ENCODE measurements around the gene ZNF543.

Gene ZNF543

GRCh38 chr19:57321116-57321515 lies 844 bp downstream of the ZNF543 start:
- 62% methylated on average over 8 of the region's 8 CpGs for WGBS
- H3K27ac ChIP-seq (ENCODE audit: low read depth, low read length): peak overlapping the region; percentile 87; the same call in 1 of the 2 replicates
- peaks cover 11% of the 10 kb centered on the region; the same call in 1 of the 2 replicates for H3K4me1 ChIP-seq (ENCODE audit: insufficient read depth, low read length)
- H3K9ac ChIP-seq (ENCODE audit: low read depth, low read length): peak overlapping the region; percentile 89
- peaks cover 28% of the 10 kb centered on the region for H3K36me3 ChIP-seq (ENCODE audit: insufficient read depth, low read length)
- H3K4me3 ChIP-seq (ENCODE audit: low read length): peak overlapping the region; percentile 85
- H3K9me3 ChIP-seq (ENCODE audit: insufficient read depth, low read depth, low read length): no peaks in the 10 kb centered on the region
- H3K27me3 ChIP-seq (ENCODE audit: insufficient read depth, low read length): peaks cover 16% of the 10 kb centered on the region

- Histone ChIP-seq H3K4me3 (ENCODE audit: low read length) (peak overlapping the region; percentile 85), H3K27me3 (ENCODE audit: insufficient read depth, low read length) (peaks cover 10% of the 10 kb centered on the region), H3K36me3 (ENCODE audit: insufficient read depth, low read length) (peaks cover 34% of the 10 kb centered on the region), H3K9me3 (ENCODE audit: insufficient read depth, low read depth, low read length) (no peaks in the 10 kb centered on the region), H3K27ac (ENCODE audit: low read depth, low read length) (no peak overlapping the region), H3K9ac (ENCODE audit: low read depth, low read length) (peak overlapping the region; percentile 89; the same call in 1 of the 2 replicates), H3K4me1 (ENCODE audit: insufficient read depth, low read length) (peaks cover 11% of the 10 kb centered on the region; the same call in 1 of the 2 replicates)
- 89% methylated on average over 3 of the region's 3 CpGs for WGBS
Observed at GRCh38 chr19:57321751-57322150, 1.5 kb downstream of the ZNF543 start.

GRCh38 chr19:57324992-57325391 lies 4.7 kb downstream of the ZNF543 start:
- H3K27me3 ChIP-seq (ENCODE audit: insufficient read depth, low read length): no peaks in the 10 kb centered on the region
- peaks cover 63% of the 10 kb centered on the region for H3K36me3 ChIP-seq (ENCODE audit: insufficient read depth, low read length)
- no peak overlapping the region for H3K27ac ChIP-seq (ENCODE audit: low read depth, low read length)
- H3K9ac ChIP-seq (ENCODE audit: low read depth, low read length): no peak overlapping the region
- H3K4me3 ChIP-seq (ENCODE audit: low read length): no peak overlapping the region
- H3K4me1 ChIP-seq (ENCODE audit: insufficient read depth, low read length): peaks cover 8% of the 10 kb centered on the region; the same call in 1 of the 2 replicates
- H3K9me3 ChIP-seq (ENCODE audit: insufficient read depth, low read depth, low read length): no peaks in the 10 kb centered on the region

GRCh38 chr19:57327993-57328392 lies 7.7 kb downstream of the ZNF543 start:
- Histone ChIP-seq H3K27ac (ENCODE audit: low read depth, low read length) (no peak overlapping the region), H3K4me3 (ENCODE audit: low read length) (no peak overlapping the region), H3K27me3 (ENCODE audit: insufficient read depth, low read length) (no peaks in the 10 kb centered on the region), H3K4me1 (ENCODE audit: insufficient read depth, low read length) (no peaks in the 10 kb centered on the region), H3K9ac (ENCODE audit: low read depth, low read length) (no peak overlapping the region), H3K9me3 (ENCODE audit: insufficient read depth, low read depth, low read length) (no peaks in the 10 kb centered on the region), H3K36me3 (ENCODE audit: insufficient read depth, low read length) (peaks cover 70% of the 10 kb centered on the region)
- 98% methylated on average over 8 of the region's 8 CpGs for WGBS

- H3K9me3 ChIP-seq (ENCODE audit: insufficient read depth, low read depth, low read length): no peaks in the 10 kb centered on the region
- H3K9ac ChIP-seq (ENCODE audit: low read depth, low read length): no peak overlapping the region
- no peak overlapping the region for H3K27ac ChIP-seq (ENCODE audit: low read depth, low read length)
- no peak overlapping the region for H3K4me3 ChIP-seq (ENCODE audit: low read length)
- H3K4me1 ChIP-seq (ENCODE audit: insufficient read depth, low read length): no peaks in the 10 kb centered on the region
- peaks cover 12% of the 10 kb centered on the region for H3K36me3 ChIP-seq (ENCODE audit: insufficient read depth, low read length)
- WGBS: 90% methylated on average over 4 of the region's 4 CpGs
- no peaks in the 10 kb centered on the region for H3K27me3 ChIP-seq (ENCODE audit: insufficient read depth, low read length)
Observed at GRCh38 chr19:57334191-57334590, 13.9 kb downstream of the ZNF543 start.

GRCh38 chr19:57338877-57339276 lies 18.6 kb downstream of the ZNF543 start:
- 85% methylated on average over 3 of the region's 3 CpGs for WGBS
- no peak overlapping the region for H3K9ac ChIP-seq (ENCODE audit: low read depth, low read length)

GRCh38 chr19:57342582-57342981 lies 22.3 kb downstream of the ZNF543 start:
- Histone ChIP-seq H3K36me3 (ENCODE audit: insufficient read depth, low read length) (no peaks in the 10 kb centered on the region), H3K27me3 (ENCODE audit: insufficient read depth, low read length) (peaks cover 16% of the 10 kb centered on the region; the same call in 1 of the 2 replicates), H3K27ac (ENCODE audit: low read depth, low read length) (no peak overlapping the region), H3K9ac (ENCODE audit: low read depth, low read length) (no peak overlapping the region), H3K4me3 (ENCODE audit: low read length) (no peak overlapping the region), H3K9me3 (ENCODE audit: insufficient read depth, low read depth, low read length) (no peaks in the 10 kb centered on the region), H3K4me1 (ENCODE audit: insufficient read depth, low read length) (no peaks in the 10 kb centered on the region)
- 90% methylated on average over 6 of the region's 6 CpGs for WGBS

More at GRCh38 chr19:57338877-57339276, 18.6 kb downstream of the ZNF543 start:
- Histone ChIP-seq H3K9me3 (ENCODE audit: insufficient read depth, low read depth, low read length) (no peaks in the 10 kb centered on the region), H3K4me3 (ENCODE audit: low read length) (no peak overlapping the region), H3K4me1 (ENCODE audit: insufficient read depth, low read length) (no peaks in the 10 kb centered on the region), H3K27me3 (ENCODE audit: insufficient read depth, low read length) (no peaks in the 10 kb centered on the region), H3K27ac (ENCODE audit: low read depth, low read length) (no peak overlapping the region), H3K36me3 (ENCODE audit: insufficient read depth, low read length) (no peaks in the 10 kb centered on the region)

GRCh38 chr19:57348136-57348535 lies 27.9 kb downstream of the ZNF543 start:
- Histone ChIP-seq H3K4me1 (ENCODE audit: insufficient read depth, low read length) (no peaks in the 10 kb centered on the region), H3K36me3 (ENCODE audit: insufficient read depth, low read length) (no peaks in the 10 kb centered on the region), H3K9me3 (ENCODE audit: insufficient read depth, low read depth, low read length) (no peaks in the 10 kb centered on the region), H3K9ac (ENCODE audit: low read depth, low read length) (no peak overlapping the region), H3K27ac (ENCODE audit: low read depth, low read length) (no peak overlapping the region), H3K27me3 (ENCODE audit: insufficient read depth, low read length) (peaks cover 16% of the 10 kb centered on the region; the same call in 1 of the 2 replicates), H3K4me3 (ENCODE audit: low read length) (no peak overlapping the region)
- 77% methylated on average over 3 of the region's 3 CpGs for WGBS

GRCh38 chr19:57350877-57351805 lies 30.9 kb downstream of the ZNF543 start, which contains the start of gene ZNF304:
TSS of gene ZNF304 (plus strand) at chr19:57351271. CDS start at chr19:57351665, 394 bp downstream.
- peaks cover 21% of the 10 kb centered on the region for H3K36me3 ChIP-seq (ENCODE audit: insufficient read depth, low read length)
- H3K9me3 ChIP-seq (ENCODE audit: insufficient read depth, low read depth, low read length): no peaks in the 10 kb centered on the region
- under 1% methylated on average over 57 of the region's 57 CpGs for WGBS
- peak within 1 kb of the TSS; percentile 85 for H3K9ac ChIP-seq (ENCODE audit: low read depth, low read length)
- H3K27ac ChIP-seq (ENCODE audit: low read depth, low read length): peak within 1 kb of the TSS; percentile 12; the same call in 1 of the 2 replicates
- peaks cover 5% of the 10 kb centered on the region; the same call in 1 of the 2 replicates for H3K27me3 ChIP-seq (ENCODE audit: insufficient read depth, low read length)
- no peaks in the 10 kb centered on the region for H3K4me1 ChIP-seq (ENCODE audit: insufficient read depth, low read length)
- H3K4me3 ChIP-seq (ENCODE audit: low read length): peak within 1 kb of the TSS; percentile 98

- no peaks in the 10 kb centered on the region for H3K4me1 ChIP-seq (ENCODE audit: insufficient read depth, low read length)
- peaks cover 28% of the 10 kb centered on the region for H3K36me3 ChIP-seq (ENCODE audit: insufficient read depth, low read length)
- 24% methylated on average over 7 of the region's 7 CpGs for WGBS
- H3K4me3 ChIP-seq (ENCODE audit: low read length): peak overlapping the region; percentile 98
- H3K27ac ChIP-seq (ENCODE audit: low read depth, low read length): no peak overlapping the region; the same call in 1 of the 2 replicates
- peaks cover 5% of the 10 kb centered on the region; the same call in 1 of the 2 replicates for H3K27me3 ChIP-seq (ENCODE audit: insufficient read depth, low read length)
- peak overlapping the region; percentile 85 for H3K9ac ChIP-seq (ENCODE audit: low read depth, low read length)
- H3K9me3 ChIP-seq (ENCODE audit: insufficient read depth, low read depth, low read length): no peaks in the 10 kb centered on the region
Observed at GRCh38 chr19:57351867-57352266, 31.6 kb downstream of the ZNF543 start.

- Histone ChIP-seq H3K27ac (ENCODE audit: low read depth, low read length) (no peak overlapping the region), H3K36me3 (ENCODE audit: insufficient read depth, low read length) (peaks cover 56% of the 10 kb centered on the region), H3K9ac (ENCODE audit: low read depth, low read length) (no peak overlapping the region), H3K9me3 (ENCODE audit: insufficient read depth, low read depth, low read length) (no peaks in the 10 kb centered on the region), H3K4me3 (ENCODE audit: low read length) (no peak overlapping the region), H3K27me3 (ENCODE audit: insufficient read depth, low read length) (no peaks in the 10 kb centered on the region), H3K4me1 (ENCODE audit: insufficient read depth, low read length) (no peaks in the 10 kb centered on the region)
- 95% methylated on average over 4 of the region's 4 CpGs for WGBS
Observed at GRCh38 chr19:57355916-57356315, 35.6 kb downstream of the ZNF543 start.

Data from HUES64 (cell line).